ENCODE measurements around the gene PLAAT4.

The PLAAT4 gene

GRCh38 chr11:63557570-63557969, 21.0 kb downstream of the PLAAT4 start:
- ChIA-PET POLR2A (no interaction called here), CTCF (interaction anchor here (1.9 kb wide), 1 partner anchor 78 kb away, joined by 7 read pairs; no protein-coding TSS in a partner anchor)
- no peak for DNase-seq (ENCODE audit: extremely low spot score)
- TF ChIP-seq CTCF (IDR thresholded peaks at IDR 0.05; ENCODE audit: control extremely low read depth, extremely low read depth, low read depth, missing control alignments): no peak

- CTCF ChIA-PET: interaction anchor here (1.1 to 1.7 kb wide), 4 partner anchors 22 to 81 kb away, joined by 3 to 5 read pairs (median 4); partner anchors contain the start of gene PLAAT4
- TF ChIP-seq CTCF (IDR thresholded peaks at IDR 0.05; ENCODE audit: control extremely low read depth, extremely low read depth, low read depth, missing control alignments): no peak
- POLR2A ChIA-PET: interaction anchor here (0.5 to 0.6 kb wide), 2 partner anchors 380 to 433 kb away, joined by 3 to 5 read pairs; partner anchors contain the start of gene NAA40
- DNase-seq (ENCODE audit: extremely low spot score): no peak
Observed at GRCh38 chr11:63558459-63559157, 22.0 kb downstream of the PLAAT4 start.

- DNase-seq (ENCODE audit: extremely low spot score): no peak
- POLR2A ChIA-PET: no interaction called here
- CTCF ChIA-PET: interaction anchor here (1.2 to 1.7 kb wide), 2 partner anchors 13 to 27 kb away, joined by 3 to 4 read pairs; no protein-coding TSS in a partner anchor
- no peak for TF ChIP-seq CTCF (IDR thresholded peaks at IDR 0.05; ENCODE audit: control extremely low read depth, extremely low read depth, low read depth, missing control alignments)
Observed at GRCh38 chr11:63560506-63561180, 24.0 kb downstream of the PLAAT4 start.

- no peak for DNase-seq (ENCODE audit: extremely low spot score)
- no peak for TF ChIP-seq CTCF (IDR thresholded peaks at IDR 0.05; ENCODE audit: control extremely low read depth, extremely low read depth, low read depth, missing control alignments)
- POLR2A ChIA-PET: no interaction called here
- CTCF ChIA-PET: interaction anchor here (0.9 to 2.2 kb wide), 9 partner anchors 9 to 1021 kb away, joined by 3 to 9 read pairs (median 4); partner anchors contain the start of gene PLAAT4
Observed at GRCh38 chr11:63563201-63564055, 26.8 kb downstream of the PLAAT4 start, which contains the start of gene PLAAT2. TSS of gene PLAAT2 (minus strand) at chr11:63563379. CDS start at chr11:63563324, 55 bp downstream.

GRCh38 chr11:63564056-63564774, 27.6 kb downstream of the PLAAT4 start:
- no peak for TF ChIP-seq CTCF (IDR thresholded peaks at IDR 0.05; ENCODE audit: control extremely low read depth, extremely low read depth, low read depth, missing control alignments)
- ChIA-PET POLR2A (no interaction called here), CTCF (interaction anchor here (0.9 to 1.9 kb wide), 6 partner anchors 10 to 1022 kb away, joined by 3 to 9 read pairs (median 4); partner anchors contain the start of gene PLAAT4)
- peak; percentile 81 for DNase-seq (ENCODE audit: extremely low spot score)
